K562 (cell line): ENCODE measurements around the gene TESMIN. TPM values are rescaled to one million over a fixed set of nuclear protein-coding genes. Genes with fewer than 3 reads are reported as not detected.

Experiments used
- BHLHE40 ChIP-seq: IDR thresholded peaks from 2 replicates; pipeline ENCODE4 v1.6.1; 2011; ENCODE audit warnings: low read length, improper control_type of control experiment
- SIN3A ChIP-seq, 2 experiments: fragments of 150-350 bp in 1 of 2; IDR thresholded peaks; 2 replicates each; pipeline ENCODE4 v1.6.1; 2011 to 2016; ENCODE audit warnings: borderline replicate concordance in 2 of 2, low read depth in 2 of 2, low read length in 2 of 2, mild to moderate bottlenecking in 2 of 2, moderate library complexity in 2 of 2; ENCODE audit not compliant: control insufficient read depth in 1 of 2
- TBL1XR1 ChIP-seq, 2 experiments: IDR thresholded peaks; 2 replicates each; pipeline ENCODE4 v1.6.1; 2012; ENCODE audit warnings: improper control_type of control experiment in 2 of 2, low read length in 2 of 2, mild to moderate bottlenecking in 1 of 2
- ZNF589 ChIP-seq: fragments of 200-800 bp; sonication (Bioruptor generic); IDR thresholded peaks from 2 replicates; pipeline ENCODE4 v1.6.1; 2016; ENCODE audit warnings: low read depth, missing genetic modification characterization, missing compliant biosample characterization
- polyA plus RNA-seq, 8 experiments: library from polyadenylated mRNA; depleted of rRNA in 4 of 8; stranded (reverse) in 5 of 8; unstranded in 3 of 8; fragments of >200 nt; fragmentation: Nextera tagmentation in 2 of 8; fragmentation: Illumina TruSeq in 1 of 8; extraction: Ambion mirVana in 2 of 8; extraction: Trizol in 1 of 8; gene quantifications; 2 replicates each; pipeline versions ENCODE4 v1.2.1 to v1.2.3, GENCODE V29; 2011 to 2014; ENCODE audit warnings: inconsistent platforms in 1 of 8, missing spikeins in 1 of 8
- total RNA-seq, 7 experiments: library from RNA; depleted of rRNA in 6 of 7; stranded (reverse); fragments of >200 nt in 6 of 7; fragmentation: Illumina TruSeq in 2 of 7; extraction: Trizol in 2 of 7; gene quantifications; 2 replicates each; pipeline versions ENCODE4 v1.2.1 to v1.2.3, GENCODE V29; 2011 to 2021; ENCODE audit warnings: low replicate concordance in 1 of 7
- TF ChIP-seq, protein P1 (sequence below), 2 experiments: fragments of 450-650 bp; IDR thresholded peaks; 2 replicates each; pipeline ENCODE4 v1.6.1; 2016; ENCODE audit warnings: mild to moderate bottlenecking in 2 of 2, borderline replicate concordance in 1 of 2, low read depth in 1 of 2, moderate library complexity in 1 of 2

TESMIN gene
- total and polyA plus RNA-seq, 9 of the 15 experiments (the other 6 are each of a cell fraction or from before 2014, with no cell fraction given) = 8.9 to 50.5 (median 15.0) TPM

DNA sequence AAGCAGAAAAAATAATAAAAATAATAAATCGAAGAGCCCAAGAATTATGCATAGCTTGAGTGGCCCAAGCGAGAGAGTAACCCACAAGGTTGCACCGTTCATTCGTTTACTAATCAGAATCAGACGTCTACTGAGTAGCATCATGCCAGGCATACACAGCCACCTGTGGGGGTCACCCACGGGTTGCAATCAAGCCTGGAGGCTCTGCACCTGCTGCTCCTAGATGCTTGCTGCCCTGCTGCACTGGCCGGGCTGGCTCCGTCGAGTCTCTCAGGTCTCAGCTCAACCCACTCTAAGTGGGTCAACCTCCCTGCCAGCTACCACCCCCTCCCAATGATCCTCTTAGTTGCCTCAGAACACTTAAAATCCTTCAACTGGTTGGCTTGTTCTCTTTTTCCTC, 2.0 kb upstream of the TESMIN start (continued):
- TF ChIP-seq, protein P1, sequence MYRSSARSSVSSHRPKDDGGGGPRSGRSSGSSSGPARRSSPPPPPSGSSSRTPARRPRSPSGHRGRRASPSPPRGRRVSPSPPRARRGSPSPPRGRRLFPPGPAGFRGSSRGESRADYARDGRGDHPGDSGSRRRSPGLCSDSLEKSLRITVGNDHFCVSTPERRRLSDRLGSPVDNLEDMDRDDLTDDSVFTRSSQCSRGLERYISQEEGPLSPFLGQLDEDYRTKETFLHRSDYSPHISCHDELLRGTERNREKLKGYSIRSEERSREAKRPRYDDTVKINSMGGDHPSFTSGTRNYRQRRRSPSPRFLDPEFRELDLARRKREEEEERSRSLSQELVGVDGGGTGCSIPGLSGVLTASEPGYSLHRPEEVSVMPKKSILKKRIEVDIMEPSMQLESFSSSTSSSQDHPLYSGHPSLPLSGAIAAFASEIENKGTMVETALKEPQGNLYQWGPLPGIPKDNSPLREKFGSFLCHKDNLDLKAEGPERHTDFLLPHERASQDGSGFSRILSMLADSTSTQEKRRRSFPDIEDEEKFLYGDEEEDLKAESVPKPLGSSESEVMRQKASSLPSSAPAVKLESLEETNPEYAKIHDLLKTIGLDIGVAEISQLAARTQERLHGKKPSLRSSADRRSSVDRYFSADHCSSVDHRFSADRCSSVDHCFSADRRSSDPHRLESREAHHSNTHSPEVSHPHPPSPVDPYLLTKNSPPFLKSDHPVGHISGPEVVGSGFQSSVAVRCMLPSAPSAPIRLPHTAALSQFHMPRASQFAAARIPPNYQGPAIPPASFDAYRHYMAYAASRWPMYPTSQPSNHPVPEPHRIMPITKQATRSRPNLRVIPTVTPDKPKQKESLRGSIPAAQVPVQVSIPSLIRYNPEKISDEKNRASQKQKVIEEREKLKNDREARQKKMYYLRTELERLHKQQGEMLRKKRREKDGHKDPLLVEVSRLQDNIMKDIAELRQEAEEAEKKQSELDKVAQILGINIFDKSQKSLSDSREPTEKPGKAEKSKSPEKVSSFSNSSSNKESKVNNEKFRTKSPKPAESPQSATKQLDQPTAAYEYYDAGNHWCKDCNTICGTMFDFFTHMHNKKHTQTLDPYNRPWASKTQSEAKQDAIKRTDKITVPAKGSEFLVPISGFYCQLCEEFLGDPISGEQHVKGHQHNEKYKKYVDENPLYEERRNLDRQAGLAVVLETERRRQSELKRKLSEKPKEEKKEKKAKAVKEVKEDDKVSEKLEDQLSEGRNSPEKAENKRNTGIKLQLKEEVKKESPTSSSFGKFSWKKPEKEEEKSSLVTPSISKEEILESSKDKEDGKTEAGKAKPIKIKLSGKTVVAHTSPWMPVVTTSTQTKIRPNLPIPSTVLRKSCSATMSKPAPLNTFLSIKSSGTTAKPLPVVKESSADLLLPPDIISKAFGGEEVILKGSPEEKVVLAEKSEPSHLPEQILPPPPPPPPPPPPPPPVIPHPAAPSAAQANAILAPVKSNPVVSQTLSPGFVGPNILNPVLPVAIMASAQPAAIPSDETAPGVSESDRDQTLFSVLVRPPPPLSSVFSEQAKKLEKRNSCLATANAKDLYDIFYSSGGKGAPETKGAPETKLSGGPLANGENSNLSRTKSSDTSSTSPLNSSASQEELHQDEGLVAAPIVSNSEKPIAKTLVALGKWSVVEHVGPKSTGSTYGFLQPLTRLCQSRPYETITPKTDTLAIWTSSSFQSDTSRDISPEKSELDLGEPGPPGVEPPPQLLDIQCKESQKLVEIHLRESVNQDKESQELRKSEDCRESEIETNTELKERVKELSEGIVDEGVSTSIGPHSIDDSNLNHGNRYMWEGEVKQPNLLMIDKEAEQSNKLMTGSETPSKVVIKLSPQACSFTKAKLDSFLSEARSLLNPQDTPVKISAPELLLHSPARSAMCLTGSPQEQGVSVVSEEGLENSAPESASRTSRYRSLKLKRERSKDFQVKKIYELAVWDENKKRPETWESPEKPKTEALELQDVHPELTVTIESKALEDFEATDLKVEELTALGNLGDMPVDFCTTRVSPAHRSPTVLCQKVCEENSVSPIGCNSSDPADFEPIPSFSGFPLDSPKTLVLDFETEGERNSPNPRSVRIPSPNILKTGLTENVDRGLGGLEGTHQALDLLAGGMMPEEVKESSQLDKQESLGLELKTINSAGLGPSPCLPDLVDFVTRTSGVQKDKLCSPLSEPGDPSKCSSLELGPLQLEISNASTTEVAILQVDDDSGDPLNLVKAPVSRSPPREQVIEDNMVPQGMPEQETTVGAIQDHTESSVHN (IDR thresholded peaks at IDR 0.05; ENCODE audit: borderline replicate concordance in 1 of 2, low read depth in 1 of 2) = no peak
- TF ChIP-seq TBL1XR1 (IDR thresholded peaks at IDR 0.05; ENCODE audit: low read length in 2 of 2) (no peak), ZNF589 (CRISPR knock-in tag) (no peak), BHLHE40 (no peak), SIN3A (IDR thresholded peaks at IDR 0.05; ENCODE audit: borderline replicate concordance in 2 of 2, control insufficient read depth in 1 of 2, low read depth in 2 of 2, low read length in 2 of 2) (no peak)
